NCI-H69 (cell line): Measurements from ENCODE around the gene SP3.
A peak's percentile ranks its signal among the peaks of the same experiment; 100 is the strongest.

Source experiments
- DNase-seq: peaks from one replicate; lab custom pipeline; 2025; lab: John Stamatoyannopoulos, UW

SP3 gene

GRCh38 chr2:173966274-173967098, 1.3 kb upstream of the SP3 start:
- DNase-seq = no peak

- peak; percentile 90 for DNase-seq
Observed at GRCh38 chr2:173964565-173965371, 405 bp downstream of the SP3 start.

- peak; percentile 94 for DNase-seq
Observed at GRCh38 chr2:173963817-173964564, 1.2 kb downstream of the SP3 start.

GRCh38 chr2:173963323-173963816, 1.8 kb downstream of the SP3 start:
- DNase-seq = peak; percentile 75

GRCh38 chr2:173962583-173963110, 2.5 kb downstream of the SP3 start:
- no peak for DNase-seq

GRCh38 chr2:173962031-173962430, 3.1 kb downstream of the SP3 start:
- DNase-seq = peak; percentile 12

- peak; percentile 1 for DNase-seq
Observed at GRCh38 chr2:173961346-173961705, 3.8 kb downstream of the SP3 start.

- DNase-seq = no peak
Observed at GRCh38 chr2:173959909-173960308, 5.3 kb downstream of the SP3 start.

- DNase-seq = no peak
Observed at GRCh38 chr2:173959358-173959884, 5.8 kb downstream of the SP3 start.

- DNase-seq = no peak
Observed at GRCh38 chr2:173958198-173958846, 6.9 kb downstream of the SP3 start.

- no peak for DNase-seq
Observed at GRCh38 chr2:173957517-173957916, 7.7 kb downstream of the SP3 start.

GRCh38 chr2:173956454-173956853, 8.7 kb downstream of the SP3 start:
- DNase-seq = no peak

GRCh38 chr2:173955867-173956266, 9.3 kb downstream of the SP3 start:
- DNase-seq = no peak

- DNase-seq = no peak
Observed at GRCh38 chr2:173955004-173955403, 10.2 kb downstream of the SP3 start.

GRCh38 chr2:173953047-173953424, 12.1 kb downstream of the SP3 start:
- no peak for DNase-seq

GRCh38 chr2:173952267-173953046, 12.7 kb downstream of the SP3 start:
- DNase-seq = no peak

GRCh38 chr2:173948842-173949241, 16.3 kb downstream of the SP3 start:
- DNase-seq = no peak

GRCh38 chr2:173948198-173948597, 17.0 kb downstream of the SP3 start:
- peak; percentile 2 for DNase-seq

- no peak for DNase-seq
Observed at GRCh38 chr2:173947131-173947530, 18.0 kb downstream of the SP3 start.

GRCh38 chr2:173943738-173944137, 21.4 kb downstream of the SP3 start:
- no peak for DNase-seq
